ENCODE data around the gene TMBIM6. TPM values are rescaled to one million over a fixed set of nuclear protein-coding genes. Genes with fewer than 3 reads are reported as not detected.

Gene TMBIM6
- total RNA-seq, 2 experiments from 2014 or later: 120 to 170 TPM

Small RNAs within 50 kb of the gene (small RNA-seq; reads per million reads assigned to genes)
- gene AC020612.2: not detected
- gene LSM6P2: not detected

Other genes starting within 250 kb of the TMBIM6 start
- gene KCNH3, start 202.5 kb upstream of the TMBIM6 start, total RNA-seq (2014; rRNA removed; shearing (Covaris generic)): 0.05 and 0.06 TPM in 2 replicates
- 0.57 TPM in 1 of 2 replicates, not detected in the other for gene KCNH3, start 202.5 kb upstream of the TMBIM6 start, total RNA-seq (2022)
- 72.0 and 75.6 TPM in 2 replicates for gene MCRS1, start 173.4 kb upstream of the TMBIM6 start, total RNA-seq (2014; rRNA removed; shearing (Covaris generic))
- gene MCRS1, start 173.4 kb upstream of the TMBIM6 start, total RNA-seq (2022): 65.4 and 72.4 TPM in 2 replicates
- gene FAM186B, start 135.9 kb upstream of the TMBIM6 start, total RNA-seq (2014; rRNA removed; shearing (Covaris generic)): 0.21 and 0.60 TPM in 2 replicates
- gene FAM186B, start 135.9 kb upstream of the TMBIM6 start, total RNA-seq (2022): 2.4 and 2.8 TPM in 2 replicates
- 11.3 and 17.0 TPM in 2 replicates for gene PRPF40B, start 118.0 kb upstream of the TMBIM6 start, total RNA-seq (2014; rRNA removed; shearing (Covaris generic))
- gene PRPF40B, start 118.0 kb upstream of the TMBIM6 start, total RNA-seq (2022): 25.4 and 26.3 TPM in 2 replicates
- 28.7 and 29.6 TPM in 2 replicates for gene FMNL3, start 34.2 kb upstream of the TMBIM6 start, total RNA-seq (2014; rRNA removed; shearing (Covaris generic))
- gene FMNL3, start 34.2 kb upstream of the TMBIM6 start, total RNA-seq (2022): 13.8 and 15.6 TPM in 2 replicates
- gene NCKAP5L, start 86.9 kb downstream of the TMBIM6 start, total RNA-seq (2014; rRNA removed; shearing (Covaris generic)): 4.6 TPM in 2 replicates
- gene NCKAP5L, start 86.9 kb downstream of the TMBIM6 start, total RNA-seq (2022): 9.5 and 12.2 TPM in 2 replicates
- 7.5 and 8.4 TPM in 2 replicates for gene BCDIN3D, start 101.5 kb downstream of the TMBIM6 start, total RNA-seq (2014; rRNA removed; shearing (Covaris generic))
- gene BCDIN3D, start 101.5 kb downstream of the TMBIM6 start, total RNA-seq (2022): 9.7 and 10.1 TPM in 2 replicates
- not detected in 2 replicates for gene FAIM2, start 162.3 kb downstream of the TMBIM6 start, total RNA-seq (2014; rRNA removed; shearing (Covaris generic))
- gene FAIM2, start 162.3 kb downstream of the TMBIM6 start, total RNA-seq (2022): 0.10 and 0.35 TPM in 2 replicates
- gene AQP2, start 209.2 kb downstream of the TMBIM6 start, total RNA-seq (2014; rRNA removed; shearing (Covaris generic)): not detected in 2 replicates
- not detected in 2 replicates for gene AQP2, start 209.2 kb downstream of the TMBIM6 start, total RNA-seq (2022)
- gene AQP5, start 220.3 kb downstream of the TMBIM6 start, total RNA-seq (2014; rRNA removed; shearing (Covaris generic)): not detected in 2 replicates
- not detected in 2 replicates for gene AQP5, start 220.3 kb downstream of the TMBIM6 start, total RNA-seq (2022)
- not detected in 2 replicates for gene AQP6, start 231.4 kb downstream of the TMBIM6 start, total RNA-seq (2014; rRNA removed; shearing (Covaris generic))
- gene AQP6, start 231.4 kb downstream of the TMBIM6 start, total RNA-seq (2022): not detected in 2 replicates

All from OCI-LY7 (cell line).